A204.1 (cell line): ENCODE data around the gene CMTM3.
"Not testable (repeated sequence)": the region's sequence is repeated elsewhere in the genome, so short reads cannot be mapped to it uniquely, and the experiment has no call there.

Source experiments
- FAIRE-seq: peaks from 2 replicates; lab custom pipeline; 2012; peaks lifted over from hg19 to GRCh38; lab: Jason Lieb, UNC

CMTM3 gene

DNA sequence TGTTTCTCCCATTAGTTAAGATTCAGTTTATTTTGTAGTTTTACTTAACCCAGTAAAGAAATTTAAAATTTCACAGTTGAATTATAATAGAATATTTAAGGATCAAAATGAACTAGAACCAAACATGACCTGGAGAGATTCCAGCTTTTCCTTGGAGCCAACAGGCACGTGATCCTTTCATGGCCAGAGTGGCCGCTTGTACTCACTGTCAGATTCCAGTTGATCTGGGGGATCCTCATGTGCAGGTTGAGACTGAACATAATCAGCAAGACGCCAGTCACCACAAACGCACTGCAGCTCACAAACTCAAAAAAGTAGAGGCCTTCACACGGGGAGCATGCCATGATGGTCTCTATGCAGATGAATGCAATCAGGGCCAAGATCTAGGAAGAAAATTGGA, 31.7 kb downstream of the CMTM3 start:
- FAIRE-seq: no peak

DNA sequence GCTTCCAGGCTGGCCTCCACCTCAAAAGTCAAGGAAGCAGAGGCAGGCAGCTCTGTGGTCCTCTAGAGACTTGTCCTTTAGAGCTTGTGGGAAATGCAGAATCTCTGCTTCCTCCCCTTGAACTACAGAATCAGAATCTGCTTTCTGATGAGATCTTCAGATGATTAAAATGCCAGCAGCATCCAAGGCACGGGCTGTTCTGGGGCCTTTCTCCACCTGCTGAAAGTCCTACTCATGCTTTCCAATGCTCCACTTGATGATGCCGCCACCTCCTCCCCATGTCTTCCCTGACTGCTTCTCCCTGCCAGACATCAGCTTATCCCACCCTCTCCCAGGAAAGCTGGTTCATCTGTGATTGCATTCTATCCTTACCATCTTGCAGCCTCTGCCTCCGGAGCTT, 33.3 kb downstream of the CMTM3 start:
- FAIRE-seq: no peak

DNA sequence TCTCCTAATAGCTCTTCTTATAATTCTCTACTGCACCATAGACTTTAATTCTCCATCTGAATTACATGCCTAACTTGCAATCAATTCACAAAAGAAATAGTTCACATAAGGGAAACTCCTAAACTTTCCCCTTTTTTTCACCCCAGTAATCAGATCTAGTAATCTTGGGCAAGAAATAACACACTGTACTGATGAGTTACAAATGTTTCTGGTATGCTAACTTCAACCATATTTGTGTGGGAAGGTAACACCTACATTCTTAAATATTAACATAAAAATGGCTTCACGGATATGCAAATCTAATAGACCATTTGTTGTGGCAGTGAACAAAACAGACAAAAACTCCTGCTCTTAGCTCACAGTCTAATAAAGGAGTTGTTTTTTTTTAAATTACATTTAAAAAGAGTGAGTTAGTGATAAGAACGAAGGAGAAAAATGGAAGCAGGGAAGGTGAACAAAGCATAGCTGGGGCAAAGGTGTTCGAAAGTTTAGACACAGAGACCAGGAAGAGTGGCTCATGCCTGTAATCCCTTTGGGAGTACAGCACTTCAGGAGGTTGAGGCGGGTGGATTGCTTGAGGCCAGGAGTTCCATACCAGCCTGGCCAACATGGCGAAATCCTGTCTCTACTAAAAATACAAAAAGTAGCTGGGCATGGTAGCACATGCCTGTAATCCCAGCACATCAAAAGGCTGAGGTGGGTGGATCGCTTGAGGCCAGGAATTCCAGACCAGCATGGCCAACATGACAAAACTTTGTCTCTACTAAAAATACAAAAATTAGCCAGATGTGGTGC, 34.8 kb downstream of the CMTM3 start:
- no peak for FAIRE-seq

DNA sequence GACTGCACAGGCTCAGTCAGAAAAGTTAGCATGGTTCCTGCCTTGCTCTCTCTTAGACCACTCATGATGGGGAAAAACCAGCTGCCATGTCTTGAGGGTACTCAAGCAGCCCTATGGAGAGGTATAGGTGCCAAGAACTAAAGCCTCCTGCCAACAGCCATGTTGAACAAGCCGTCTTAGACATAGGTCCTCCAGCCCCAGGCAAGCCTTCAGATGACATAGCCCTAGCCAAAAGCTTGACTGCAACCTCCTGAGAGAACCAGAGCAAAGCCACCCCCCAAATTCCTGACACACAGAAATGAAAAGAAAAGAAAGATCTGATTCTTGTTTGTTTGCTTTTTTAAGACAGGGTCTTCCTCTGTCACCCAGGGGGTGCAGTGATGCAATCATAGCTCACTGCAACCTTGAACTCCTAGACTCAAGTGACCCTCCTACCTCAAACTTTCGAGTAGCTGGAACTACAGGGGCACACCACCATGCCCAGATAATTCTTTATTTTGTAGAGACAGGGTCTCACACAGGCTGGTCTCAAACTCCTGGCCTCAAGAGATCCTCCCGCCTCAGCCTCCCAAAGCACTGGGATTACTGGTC, 36.3 kb downstream of the CMTM3 start:
- FAIRE-seq: no peak

DNA sequence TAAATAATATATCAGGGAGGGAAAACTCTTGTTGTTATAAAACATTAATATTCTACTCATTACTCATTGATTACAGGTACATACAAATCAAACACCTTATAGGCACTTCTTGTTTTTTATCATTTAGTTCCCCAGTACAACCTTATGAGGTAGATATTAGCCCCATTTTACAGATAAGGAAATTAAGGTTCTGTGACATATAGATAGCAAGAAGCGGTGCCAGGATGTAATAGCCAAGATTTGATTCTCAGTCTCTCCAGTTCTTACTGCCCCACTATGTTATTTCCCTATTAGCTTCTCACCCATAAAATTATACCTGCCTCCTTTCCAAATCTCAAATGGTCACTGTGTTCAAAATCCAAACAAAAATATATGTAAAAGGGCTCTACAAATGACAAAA, 36.9 kb downstream of the CMTM3 start:
- no peak for FAIRE-seq

DNA sequence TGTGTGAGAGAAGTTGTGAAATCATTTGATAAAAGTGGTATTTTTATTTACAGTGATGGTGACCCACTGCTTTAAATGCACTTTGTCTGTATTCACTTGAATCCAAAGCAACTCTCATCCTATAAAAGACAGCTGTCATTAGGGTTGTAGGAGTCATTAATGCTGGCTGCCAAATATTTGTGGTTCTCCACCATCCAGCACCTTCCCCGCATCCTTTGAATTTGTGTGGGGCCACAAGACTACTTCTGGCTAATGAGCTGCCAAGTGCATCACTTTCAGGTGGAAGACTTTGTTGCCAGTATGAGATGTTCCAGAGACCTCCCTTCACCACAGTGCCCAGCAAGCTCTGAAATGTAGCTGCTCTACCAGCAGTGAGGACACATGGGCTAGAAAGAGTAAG, 43.4 kb downstream of the CMTM3 start:
- no peak for FAIRE-seq

DNA sequence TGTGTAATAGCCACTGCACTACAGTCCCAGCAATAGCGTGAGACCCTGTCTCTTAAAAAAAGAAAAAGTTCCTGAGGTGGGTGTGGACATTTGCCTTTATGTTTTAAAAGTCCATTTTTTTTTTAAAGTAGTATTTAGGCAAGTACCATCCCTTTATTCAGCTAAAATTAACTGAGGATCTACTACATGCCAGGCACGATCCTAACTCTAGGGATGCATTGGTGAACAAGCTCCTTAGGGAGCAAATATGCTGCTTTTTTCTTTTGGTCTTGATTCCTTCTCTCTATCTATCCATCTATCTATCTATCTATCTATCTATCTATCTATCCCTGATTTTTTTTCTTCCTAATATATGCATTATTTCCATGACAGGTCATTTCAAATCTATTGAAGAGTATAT, 44.7 kb downstream of the CMTM3 start:
- FAIRE-seq: no peak

DNA sequence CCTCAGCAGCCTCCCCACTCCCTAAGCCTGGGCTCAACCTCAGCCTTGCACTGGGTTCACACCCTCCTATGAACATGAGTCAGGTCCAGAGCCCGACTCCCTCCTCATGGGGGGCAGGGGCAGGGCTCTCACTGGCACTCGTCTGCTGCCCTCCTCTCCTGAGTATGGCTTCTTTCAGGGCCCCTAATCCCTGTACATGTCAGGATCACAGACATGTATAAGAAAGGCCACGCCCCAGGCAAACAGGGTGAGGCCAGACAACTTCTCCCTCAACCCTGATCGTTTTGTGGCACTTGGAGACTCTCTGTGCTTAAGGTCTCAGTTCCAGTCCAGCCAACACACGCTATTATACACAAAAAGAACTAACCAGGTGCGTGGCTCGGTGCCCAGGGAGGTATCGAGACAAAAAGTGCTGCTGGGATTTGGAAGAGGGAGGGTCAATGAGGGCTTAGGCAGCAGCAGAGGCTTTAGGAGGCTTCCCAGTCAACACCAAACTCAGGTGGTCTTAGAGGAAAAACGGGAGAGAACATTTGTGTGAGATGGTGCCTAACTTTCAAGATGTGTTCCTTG, 45.2 kb downstream of the CMTM3 start:
- FAIRE-seq: no peak

DNA sequence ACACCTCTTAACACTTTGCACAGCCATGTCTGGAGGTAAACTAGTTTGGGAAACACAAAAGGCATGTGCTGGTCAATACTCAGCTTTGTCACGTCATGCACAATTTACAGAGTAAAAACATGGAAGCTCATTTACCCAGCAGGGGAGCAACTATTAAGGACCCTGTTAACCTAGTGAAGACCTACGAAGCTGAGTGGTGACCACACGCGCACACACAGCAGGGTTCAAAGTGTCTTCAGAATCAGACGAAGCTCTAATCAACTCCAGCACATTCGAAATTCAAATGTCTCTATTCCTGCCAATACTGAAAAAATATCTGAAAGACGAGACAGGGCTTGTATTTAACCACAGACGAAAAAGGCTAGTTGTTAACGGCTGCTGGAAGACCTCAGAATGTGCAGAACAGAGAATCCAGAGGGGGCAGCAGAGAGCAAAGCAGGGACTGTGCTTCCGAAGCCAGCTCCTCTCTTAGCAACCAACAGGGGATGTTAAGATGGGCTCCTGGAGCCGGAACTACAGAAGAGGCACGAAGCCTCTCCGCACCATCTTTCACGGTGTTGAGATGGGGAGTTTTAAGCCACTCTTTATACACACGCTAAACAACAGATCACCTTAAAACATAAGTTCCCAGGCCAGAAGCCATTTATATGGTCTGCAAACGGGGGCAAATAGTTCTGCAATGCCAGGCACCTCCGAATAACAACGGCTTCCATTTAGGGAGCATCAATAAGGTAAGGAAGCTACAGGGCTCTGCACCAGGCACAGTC, 46.4 kb downstream of the CMTM3 start:
- FAIRE-seq: no peak

DNA sequence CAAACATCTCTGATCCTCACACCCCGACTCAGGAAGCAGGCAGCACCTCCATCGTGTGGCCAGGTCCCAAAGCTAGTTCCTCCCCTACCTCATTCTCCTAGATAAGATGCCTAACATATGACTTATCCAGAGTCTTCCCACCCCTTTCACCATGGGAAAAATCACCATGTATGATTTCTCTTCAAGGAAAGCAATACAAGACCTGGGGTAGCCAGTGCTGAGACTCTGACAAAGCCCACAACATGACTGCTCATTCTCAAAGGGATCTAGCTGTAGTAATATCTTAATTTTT, 46.9 kb downstream of the CMTM3 start:
- no peak for FAIRE-seq

DNA sequence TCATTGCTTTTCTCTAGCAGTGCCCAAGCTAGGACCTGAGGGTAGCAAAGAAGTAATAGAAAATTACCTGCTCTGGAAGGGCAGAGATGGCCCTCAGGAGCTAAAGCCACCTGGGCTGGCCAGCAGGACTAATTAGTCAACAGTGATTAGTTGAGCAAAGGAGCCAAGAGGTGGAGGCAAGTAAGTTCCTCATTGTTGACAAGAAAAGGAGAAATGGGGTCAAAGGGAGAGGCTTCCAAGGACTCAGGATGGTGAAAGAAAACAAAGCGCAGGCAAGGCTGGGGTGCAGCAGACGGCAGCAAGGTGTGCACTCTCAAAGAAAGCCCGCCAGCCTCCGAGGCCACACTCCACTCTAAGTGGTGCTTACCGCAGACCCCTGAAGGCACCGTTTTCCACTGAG, 47.5 kb downstream of the CMTM3 start:
- no peak for FAIRE-seq

DNA sequence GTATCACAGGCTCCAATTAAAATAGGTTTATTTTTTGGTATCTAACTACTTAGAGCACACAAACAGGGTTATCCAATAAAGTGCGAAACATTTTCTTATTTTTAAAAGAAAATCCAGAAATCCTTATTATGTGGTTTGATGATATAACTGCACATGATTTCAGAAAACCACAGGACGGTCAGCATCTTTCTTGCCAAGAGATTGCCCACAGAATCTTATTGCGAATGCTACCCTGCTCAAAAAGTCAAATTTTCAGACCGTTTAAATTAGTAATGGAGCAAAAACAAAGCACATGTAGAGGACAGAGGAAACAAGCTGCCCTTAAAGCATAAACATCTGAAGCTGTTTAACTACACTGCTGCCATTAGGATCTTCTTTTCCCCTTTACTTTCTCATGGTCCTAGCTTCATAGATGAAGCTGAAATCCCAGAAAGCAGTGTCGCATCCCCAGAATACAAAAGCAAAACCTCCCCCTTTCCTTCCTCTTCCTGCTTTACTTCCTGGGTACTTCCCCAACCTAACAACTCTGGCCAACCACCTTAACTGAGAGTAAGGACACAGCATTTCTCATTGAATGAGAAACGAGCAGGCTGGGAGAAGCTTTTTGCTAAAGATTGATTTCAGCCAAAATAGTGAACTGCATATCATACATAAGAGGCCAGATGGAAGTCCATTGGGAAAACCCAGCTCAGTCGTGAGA, 48.3 kb downstream of the CMTM3 start:
- no peak for FAIRE-seq

DNA sequence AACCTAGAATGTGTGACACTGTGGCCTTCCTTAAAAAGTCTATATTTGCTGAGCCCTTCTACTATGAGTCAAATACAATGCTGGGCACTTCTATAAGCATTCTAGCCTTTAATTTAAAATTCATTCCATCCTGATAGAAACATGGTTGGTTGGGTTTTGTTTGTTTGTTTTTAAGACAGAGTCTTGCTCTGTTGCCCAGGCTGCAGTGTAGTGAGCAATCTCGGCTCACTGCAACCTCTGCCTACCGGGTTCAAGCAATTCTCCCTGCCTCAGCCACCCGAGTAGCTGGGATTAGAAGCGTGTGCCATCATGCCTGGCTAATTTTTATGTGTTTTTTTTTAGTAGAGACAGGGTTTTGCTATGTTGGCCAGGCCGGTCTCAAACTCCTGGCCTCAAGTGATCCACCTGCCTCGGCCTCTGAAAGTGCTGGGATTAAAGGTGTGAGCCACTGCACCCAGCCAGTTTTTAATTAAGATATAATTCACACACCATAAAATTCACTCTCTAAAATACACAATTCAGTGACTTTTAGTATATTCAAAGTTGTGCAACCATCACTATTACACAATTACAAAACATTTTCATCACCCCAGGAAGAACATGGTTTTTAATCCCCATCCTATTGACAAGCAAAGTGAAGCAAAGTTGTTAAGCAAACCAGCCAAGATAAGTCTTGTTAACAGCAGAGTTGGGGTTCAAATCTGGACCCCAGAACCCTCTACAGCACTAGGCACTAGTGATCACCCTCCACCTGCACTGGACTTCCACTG, 49.3 kb downstream of the CMTM3 start:
- FAIRE-seq: no peak

DNA sequence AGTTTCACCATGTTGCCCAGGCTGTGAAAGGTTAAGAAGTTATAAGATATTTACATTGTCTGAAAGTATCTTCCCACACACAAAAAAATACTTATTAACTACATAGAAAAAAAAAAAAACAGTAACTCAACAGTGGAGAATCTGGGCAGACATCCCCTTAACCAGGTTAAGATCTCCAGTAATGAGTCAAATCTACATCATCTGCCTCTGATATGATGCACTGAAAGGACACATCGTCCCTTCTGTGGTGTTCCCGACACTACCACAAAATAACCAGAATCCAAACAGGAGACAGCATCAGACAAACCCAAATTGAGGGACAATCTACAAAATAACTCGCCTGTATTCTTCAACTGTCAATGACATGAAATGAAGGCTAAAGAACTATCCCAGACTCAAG, 52.0 kb downstream of the CMTM3 start:
- FAIRE-seq: no peak

DNA sequence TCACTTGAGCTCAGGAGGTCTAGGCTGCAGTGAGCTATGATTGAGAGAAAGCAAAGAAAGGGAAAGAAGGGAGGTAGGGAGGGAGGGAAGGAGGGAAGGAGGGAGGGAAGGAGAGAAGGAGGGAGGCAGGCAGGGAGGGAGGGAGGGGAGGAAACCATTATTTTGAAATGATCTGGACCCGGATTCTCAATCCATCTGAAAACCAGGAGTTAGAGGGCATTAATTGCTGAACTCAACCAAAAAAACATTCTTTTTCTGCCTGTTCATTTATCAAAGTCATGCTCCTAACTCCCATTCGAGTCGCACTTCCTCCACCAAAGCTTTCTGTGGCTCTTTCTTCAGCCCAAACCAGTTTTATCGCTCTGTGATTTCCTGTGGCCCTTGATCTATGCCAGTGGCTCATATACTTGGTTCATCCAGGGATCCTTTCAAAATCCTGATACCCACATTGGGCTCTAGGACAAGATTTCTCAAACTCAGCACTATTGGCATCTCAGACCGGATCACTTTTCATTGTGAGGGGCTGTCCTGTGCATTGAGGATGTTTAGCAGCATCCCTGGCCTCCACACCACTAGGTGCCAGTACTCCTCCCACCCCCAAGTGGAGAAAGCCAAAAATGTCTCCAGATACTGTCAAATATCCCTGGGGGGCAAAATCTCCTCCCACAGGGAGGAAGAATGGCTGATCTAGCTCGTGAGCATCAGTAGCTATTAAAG, 53.8 kb downstream of the CMTM3 start:
- no peak for FAIRE-seq

DNA sequence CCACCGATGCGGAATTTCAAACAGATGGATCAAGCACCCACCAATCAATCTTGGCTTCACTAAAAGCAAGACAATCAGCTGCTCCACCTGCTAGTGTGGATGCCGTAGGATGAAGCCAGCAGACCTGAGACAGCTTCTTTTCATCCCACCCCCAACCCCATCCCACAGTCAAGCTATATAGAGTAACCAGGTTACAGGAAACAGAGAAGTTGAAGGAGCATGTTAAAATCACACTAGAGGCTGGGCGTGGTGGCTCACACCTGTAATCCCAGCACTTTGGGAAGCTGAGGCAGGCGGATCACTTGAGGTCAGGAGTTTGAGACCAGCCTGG, 54.3 kb downstream of the CMTM3 start:
- no peak for FAIRE-seq

DNA sequence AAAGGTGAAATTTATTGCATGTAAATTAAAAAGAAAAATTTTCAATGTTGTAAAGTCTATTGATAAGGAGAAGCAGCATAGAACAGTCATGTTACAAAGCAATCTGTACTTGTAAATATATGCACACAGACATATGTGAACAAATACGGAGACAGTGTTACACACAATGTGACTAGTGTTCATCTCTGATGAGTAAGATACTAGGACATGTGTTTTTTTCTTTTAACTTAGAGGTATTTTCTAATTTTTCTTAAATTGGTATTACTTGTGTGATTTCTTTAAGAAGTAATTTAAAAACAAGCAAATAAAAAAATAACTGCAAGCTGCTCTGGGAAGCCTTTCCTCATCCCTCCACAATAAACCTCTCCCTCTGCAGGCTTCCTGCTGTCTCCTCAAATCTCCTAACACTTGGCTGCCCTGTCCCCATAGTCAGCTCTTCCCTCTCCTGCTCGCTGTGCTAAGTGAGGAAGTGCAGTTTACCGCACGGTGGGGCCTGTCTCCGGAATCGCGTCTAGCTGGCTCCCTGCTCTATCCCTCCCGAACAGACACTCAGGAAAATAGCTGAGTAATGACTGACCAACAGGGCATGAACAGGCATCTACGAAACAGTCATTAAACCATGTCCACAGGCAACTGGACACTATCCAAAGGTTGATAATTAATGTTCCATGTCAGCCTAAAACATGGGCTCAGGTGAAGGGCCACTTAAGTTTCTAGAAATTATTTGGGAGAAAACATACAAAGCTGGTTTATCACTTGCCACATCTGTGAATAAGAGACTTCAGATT, 56.1 kb downstream of the CMTM3 start:
- no peak for FAIRE-seq

DNA sequence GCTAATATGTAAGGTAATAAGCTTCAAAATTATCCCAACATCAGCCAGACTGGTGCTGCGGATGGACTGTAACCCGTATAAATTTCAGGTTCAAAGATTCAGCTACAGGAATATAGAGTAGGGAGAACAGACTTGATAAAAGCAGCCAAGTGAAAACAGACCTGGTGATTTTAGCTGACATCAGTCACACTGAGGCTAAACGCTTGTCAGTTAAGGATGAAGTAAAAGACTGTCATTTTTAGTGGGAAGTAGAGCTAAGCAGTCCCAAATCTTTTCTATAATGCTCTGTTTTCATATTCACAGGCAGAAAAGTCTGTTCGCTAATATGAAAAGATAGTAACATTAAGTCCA, 56.7 kb downstream of the CMTM3 start:
- no peak for FAIRE-seq

DNA sequence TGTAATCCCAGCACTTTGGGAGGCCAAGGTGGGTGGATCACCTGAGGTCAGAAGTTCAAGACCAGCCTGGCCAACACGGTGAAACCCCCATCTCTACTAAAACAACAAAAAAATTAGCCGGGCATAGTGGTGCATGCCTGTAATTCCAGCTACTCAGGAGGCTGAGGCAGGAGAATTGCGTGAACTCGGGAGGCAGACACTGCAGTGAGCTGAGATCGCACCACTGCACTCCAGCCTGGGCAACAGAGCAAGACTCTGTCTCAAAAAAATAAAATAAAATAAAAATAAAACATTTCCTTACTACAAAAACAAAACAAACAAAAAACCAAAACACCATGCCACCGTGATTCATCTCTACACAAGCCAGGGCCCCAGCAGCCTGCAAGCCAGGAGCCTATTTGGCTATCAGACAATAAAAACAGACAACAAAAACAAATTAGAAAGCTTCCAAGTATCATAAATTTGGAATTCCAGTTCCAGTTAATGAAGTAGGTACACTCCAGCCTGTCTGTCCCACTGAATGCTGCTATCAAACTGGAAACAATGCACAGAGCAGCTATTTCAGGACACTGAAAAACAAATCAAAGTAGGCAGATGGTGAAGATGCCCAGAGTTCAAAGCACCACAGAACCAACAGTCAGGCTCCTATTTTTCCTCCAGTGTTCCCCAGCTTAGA, 57.3 kb downstream of the CMTM3 start:
- FAIRE-seq: not testable (repeated sequence)
